Measurements from ENCODE around the gene LCE3B. TPM values are rescaled to one million over a fixed set of nuclear protein-coding genes. Genes with fewer than 3 reads are reported as not detected.
"Not testable (repeated sequence)": the region's sequence is repeated elsewhere in the genome, so short reads cannot be mapped to it uniquely, and the experiment has no call there.

Gene LCE3B, protein sequence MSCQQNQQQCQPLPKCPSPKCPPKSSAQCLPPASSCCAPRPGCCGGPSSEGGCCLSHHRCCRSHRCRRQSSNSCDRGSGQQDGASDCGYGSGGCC
- not detected in 2 replicates for total RNA-seq (2014; rRNA removed; shearing (Covaris generic); ENCODE audit: low replicate concordance)

DNA sequence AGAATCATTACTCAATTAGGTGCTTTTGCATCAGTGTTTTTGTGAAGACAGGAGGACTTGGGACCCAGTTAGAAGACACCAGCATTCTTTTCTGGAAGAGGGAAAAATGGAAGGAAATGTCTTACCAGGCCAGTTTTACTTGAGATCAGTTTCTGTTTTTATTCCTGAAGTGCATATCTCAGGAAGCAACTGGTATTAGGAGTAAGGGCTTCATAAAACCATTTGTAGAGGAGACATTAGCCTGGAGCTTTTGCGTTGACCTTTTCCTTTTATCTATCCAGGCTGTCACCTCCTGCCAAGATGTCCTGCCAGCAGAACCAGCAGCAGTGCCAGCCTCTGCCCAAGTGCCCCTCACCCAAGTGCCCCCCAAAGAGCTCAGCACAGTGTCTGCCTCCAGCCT is at the start of gene LCE3B:
TSS of gene LCE3B (plus strand) at position 301 of the 400 bp plus-strand sequence. CDS start at position 301, 0 bp downstream.
- DNase-seq (ENCODE audit: low read depth), result no peak
- in situ Hi-C loops (cut with HindIII; ENCODE audit: low pct_unique_long_range_greater_than_20kb, low sequenced_read_pairs), result no loop called here

DNA sequence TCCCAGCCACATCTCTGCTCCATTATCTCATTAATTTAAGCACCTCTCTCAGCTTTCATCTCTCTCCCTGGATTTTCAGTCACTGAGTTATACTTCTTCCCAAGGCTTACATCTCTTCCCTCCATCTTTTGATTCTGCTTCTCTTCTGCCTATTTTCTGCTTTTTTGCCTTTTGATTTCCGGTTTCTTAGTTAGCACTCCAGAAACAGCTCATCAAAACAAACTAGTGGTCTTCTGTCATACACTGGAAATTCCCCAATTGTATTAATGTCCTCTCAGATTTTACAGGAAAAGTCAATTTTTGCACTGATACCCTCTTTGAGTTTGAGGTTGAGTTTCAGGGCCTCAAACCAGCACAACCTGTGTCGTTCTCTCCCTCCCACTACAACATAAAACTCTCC is 48.5 kb upstream of the LCE3B start:
- in situ Hi-C loops (cut with HindIII; ENCODE audit: low pct_unique_long_range_greater_than_20kb, low sequenced_read_pairs), result no loop called here
- DNase-seq (ENCODE audit: low read depth), result no peak

DNA sequence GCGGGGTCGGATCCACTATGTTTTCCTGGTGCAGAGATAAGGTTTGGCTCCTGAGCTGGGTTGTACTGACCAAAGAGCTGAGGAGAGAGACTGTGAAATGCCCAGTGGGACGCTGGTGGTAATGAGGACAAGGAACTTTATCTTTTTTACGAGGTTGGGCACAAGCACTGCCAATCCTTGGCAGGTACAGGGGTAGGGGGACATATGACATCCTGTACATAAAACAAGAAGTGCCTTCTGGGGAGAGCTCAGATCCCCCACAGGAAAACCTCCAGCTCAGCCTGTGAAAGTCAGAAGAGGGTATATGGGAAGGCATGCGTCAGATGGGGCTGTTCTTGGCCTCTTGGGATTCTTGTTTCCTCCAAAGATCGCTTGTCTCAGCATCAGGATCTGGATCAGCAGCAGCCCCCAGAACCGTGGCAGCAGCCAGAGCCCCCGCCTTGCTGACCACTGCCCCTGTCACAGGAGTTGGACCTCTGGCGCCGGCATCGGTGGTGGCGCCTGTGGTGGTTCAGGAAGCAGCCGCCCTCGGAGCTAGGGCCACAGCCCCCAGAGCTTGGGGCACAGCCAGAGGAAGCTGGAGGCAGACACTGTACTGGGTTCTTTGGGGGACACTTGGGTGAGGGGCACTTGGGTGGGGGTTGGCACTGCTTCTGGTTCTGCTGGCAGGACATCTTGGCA is 47.9 kb upstream of the LCE3B start:
- in situ Hi-C loops (cut with HindIII; ENCODE audit: low pct_unique_long_range_greater_than_20kb, low sequenced_read_pairs), result no loop called here
- DNase-seq (ENCODE audit: low read depth), result no peak

DNA sequence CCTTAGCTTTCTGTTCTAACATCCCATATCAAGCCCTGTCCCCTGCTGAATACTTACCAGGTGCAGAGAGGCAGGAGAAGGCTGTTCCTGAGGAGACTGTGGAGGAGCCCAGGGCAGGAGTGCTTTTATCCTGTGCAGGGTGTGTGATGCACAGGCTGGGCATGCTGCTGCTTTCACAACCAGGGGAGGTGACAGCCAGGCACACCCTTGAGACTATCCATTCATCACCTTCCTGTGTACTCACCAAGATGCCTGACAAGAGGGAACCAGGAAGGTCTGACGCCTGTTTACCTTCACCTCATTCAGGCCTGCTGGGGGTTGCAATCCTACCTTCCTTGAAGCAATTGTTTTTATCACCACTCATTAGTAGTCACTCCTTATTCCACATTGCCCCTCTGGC is 46.9 kb upstream of the LCE3B start, which contains the start of gene LCE3E:
TSS of gene LCE3E (minus strand) at position 100 of the 400 bp plus-strand sequence. CDS start 572 bp downstream, outside the sequence.
- no peak for DNase-seq (ENCODE audit: low read depth)
- in situ Hi-C loops (cut with HindIII; ENCODE audit: low pct_unique_long_range_greater_than_20kb, low sequenced_read_pairs), result no loop called here

DNA sequence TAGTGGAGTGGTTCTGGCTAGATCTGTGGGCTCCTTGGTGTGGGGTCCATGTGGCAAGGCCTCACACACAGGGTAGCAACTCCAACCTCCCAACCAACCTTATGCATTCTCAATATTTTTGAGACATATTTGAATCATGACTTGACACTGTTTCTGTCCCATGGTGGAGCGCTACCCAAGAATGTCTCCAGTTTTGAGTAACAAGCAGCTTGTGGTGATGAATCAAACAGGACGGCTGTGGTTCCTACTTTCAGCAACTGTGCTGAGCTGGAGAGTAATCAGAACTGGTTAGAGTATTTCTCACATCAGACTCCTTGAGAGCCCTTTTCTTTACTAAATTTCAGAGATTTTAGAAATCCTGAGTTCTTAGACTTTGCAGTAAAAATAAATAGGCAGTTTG is 36.4 kb upstream of the LCE3B start:
- no peak for DNase-seq (ENCODE audit: low read depth)
- in situ Hi-C loops (cut with HindIII; ENCODE audit: low pct_unique_long_range_greater_than_20kb, low sequenced_read_pairs), result no loop called here

DNA sequence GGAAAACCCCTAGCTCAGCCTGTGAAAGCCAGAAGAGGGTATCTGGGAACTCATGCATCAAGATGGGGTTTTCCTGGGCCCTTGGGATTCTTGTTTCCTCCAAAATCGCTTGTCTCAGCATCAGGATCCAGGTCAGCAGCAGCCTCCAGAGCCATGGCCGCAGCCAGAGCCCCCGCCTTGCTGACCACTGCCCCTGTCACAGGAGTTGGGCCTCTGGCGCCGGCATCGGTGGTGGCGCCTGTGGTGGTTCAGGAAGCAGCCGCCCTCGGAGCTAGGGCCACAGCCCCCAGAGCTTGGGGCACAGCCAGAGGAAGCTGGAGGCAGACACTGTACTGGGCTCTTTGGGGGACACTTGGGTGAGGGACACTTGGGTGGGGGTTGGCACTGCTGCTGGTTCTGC is 34.1 kb upstream of the LCE3B start:
- in situ Hi-C loops (cut with HindIII; ENCODE audit: low pct_unique_long_range_greater_than_20kb, low sequenced_read_pairs); DNase-seq (ENCODE audit: low read depth): not testable (repeated sequence)

DNA sequence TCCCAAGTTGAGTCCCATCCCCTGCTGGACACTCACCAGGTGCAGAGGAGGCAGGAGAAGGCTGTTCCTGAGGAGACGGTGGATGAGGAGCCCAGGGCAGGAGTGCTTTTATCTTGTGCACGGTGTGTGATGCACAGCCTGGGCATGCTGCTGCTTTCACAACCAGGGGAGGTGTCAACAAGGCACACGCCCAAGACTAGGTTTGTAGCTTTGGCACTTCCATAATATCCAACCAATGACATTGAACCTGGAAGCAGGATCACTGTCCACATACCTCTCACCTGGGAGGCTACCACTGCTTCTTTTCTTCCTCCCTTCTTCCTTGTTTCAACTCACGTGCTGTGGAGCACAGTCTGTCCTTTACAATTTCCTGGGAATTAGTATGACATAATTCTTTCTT is 33.2 kb upstream of the LCE3B start, which contains the start of gene LCE3D:
TSS of gene LCE3D (minus strand) at position 84 of the 400 bp plus-strand sequence. CDS start 580 bp downstream, outside the sequence.
- in situ Hi-C loops (cut with HindIII; ENCODE audit: low pct_unique_long_range_greater_than_20kb, low sequenced_read_pairs), result no loop called here
- DNase-seq (ENCODE audit: low read depth), result no peak

DNA sequence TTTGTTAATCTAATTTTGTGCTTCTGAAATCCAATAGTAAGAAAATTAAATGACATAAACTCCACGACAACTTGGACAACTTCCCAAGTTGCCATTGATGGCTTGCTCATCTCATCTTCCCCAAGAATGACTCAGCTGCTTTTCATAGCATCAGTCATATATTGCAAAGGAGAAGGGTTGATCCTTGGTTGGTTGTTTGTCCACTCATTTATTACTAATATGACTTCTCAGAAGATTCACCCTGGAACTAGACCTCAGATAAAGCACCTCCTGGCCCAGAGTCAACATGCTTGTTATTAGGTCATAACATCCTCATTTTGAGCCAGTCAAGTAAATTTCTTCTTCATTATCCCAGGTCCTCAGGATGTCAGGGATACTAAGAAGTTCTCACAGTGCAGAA is 31.0 kb upstream of the LCE3B start:
- in situ Hi-C loops (cut with HindIII; ENCODE audit: low pct_unique_long_range_greater_than_20kb, low sequenced_read_pairs), result no loop called here
- DNase-seq (ENCODE audit: low read depth), result peak; percentile 22

DNA sequence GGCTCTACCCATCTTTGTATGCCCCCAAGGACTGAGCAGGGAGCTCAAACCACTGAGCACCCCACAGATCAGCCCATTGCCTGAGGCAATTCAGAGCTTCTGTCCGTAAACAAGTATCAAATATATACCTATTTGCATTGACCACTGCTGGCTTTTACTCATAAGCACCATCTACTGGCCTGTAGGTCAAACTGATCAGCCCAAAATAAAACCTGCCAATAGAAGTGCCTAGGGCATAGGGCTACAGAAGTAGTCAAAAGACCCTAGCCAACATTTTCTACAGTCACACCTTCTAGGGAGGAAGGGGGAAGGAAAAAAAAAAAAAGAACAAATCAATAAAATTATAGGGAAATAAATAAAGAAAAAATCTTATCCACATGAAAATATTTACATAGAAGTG is 28.0 kb upstream of the LCE3B start:
- DNase-seq (ENCODE audit: low read depth), result no peak
- in situ Hi-C loops (cut with HindIII; ENCODE audit: low pct_unique_long_range_greater_than_20kb, low sequenced_read_pairs), result no loop called here

DNA sequence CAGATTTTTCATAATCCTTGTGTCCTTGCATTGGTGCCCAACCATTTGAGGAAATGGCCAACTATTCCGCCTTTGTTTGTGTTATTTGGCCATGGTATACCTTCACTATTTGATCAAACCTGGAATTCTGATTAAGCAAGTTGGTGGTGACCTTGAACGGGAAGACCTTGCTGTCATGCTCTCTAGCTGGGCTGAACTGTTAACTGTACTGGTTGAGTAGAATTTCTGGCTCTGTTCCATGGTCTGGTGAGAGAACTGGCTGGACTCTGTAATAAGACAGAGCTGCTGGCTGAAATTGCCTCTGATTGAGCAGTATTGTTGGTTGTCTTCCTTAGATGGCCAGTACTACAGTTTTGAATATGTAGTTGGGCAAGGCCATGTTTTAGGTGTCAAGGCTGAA is 16.6 kb upstream of the LCE3B start:
- in situ Hi-C loops (cut with HindIII; ENCODE audit: low pct_unique_long_range_greater_than_20kb, low sequenced_read_pairs), result no loop called here
- DNase-seq (ENCODE audit: low read depth), result no peak

DNA sequence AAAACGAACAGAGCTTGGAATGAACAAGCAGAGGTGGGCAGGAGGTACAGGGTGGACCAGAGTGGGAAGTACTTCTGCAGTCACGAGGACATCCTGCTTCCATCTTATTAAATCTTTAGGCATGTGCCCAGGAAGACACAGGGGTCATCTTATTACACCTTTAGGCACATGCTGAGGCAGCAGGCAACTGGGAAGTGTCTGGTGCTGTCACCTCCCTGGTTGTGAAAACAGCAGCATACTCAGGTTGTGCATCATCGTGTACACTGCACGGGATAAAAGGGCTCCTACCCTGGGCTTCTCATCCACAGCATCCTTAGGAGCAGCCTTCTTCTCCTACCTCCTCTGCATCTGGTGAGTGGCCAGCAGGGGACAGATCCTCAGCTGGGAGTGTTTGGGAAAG is 13.7 kb upstream of the LCE3B start, which contains the start of gene LCE3C:
TSS of gene LCE3C (plus strand) at position 301 of the 400 bp plus-strand sequence. CDS start 498 bp downstream, outside the sequence.
- DNase-seq (ENCODE audit: low read depth), result no peak
- in situ Hi-C loops (cut with HindIII; ENCODE audit: low pct_unique_long_range_greater_than_20kb, low sequenced_read_pairs), result no loop called here

DNA sequence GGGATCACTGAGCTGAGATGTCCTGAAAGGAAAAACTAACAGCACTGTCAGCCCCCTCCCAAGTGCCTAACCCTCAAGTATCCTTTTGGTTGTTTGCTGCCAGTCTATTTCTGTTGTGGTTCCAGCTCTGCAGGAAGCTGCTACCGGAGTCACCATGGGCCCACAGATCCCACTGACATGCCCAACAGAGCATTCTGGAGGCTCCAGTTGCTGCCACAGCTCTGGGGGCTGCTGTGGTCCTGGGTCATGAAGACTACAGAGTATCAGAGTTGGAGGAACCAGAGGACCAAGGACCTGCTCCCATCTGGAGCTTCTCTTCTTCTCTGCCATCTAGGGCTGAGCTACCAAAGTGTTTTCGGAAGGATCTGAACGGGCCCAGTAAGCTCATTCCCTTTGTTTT is 8.4 kb downstream of the LCE3B start:
- in situ Hi-C loops (cut with HindIII; ENCODE audit: low pct_unique_long_range_greater_than_20kb, low sequenced_read_pairs), result no loop called here
- DNase-seq (ENCODE audit: low read depth), result no peak

DNA sequence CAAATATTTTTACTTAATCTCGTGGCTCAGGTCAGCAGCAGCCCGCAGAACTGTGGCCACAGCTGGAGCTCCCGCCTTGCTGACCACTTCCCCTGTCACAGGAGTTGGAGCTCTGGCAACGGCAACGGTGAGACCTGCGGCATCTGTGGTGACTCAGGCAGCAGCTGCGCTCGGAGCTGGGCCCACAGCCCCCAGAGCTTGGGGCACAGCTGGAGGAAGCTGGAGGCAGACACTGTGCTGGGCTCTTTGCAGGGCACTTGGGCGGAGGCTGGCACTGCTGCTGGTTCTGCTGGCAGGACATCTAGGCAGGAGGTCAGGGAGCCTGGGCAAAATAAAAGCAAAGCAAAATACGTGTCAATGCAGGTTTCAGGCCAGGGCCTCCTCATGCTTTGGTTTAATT is 9.2 kb downstream of the LCE3B start, which contains the start of gene LCE3A:
TSS of gene LCE3A (minus strand) at position 301 of the 400 bp plus-strand sequence. CDS start at position 301, 0 bp downstream.
- DNase-seq (ENCODE audit: low read depth), result no peak
- in situ Hi-C loops (cut with HindIII; ENCODE audit: low pct_unique_long_range_greater_than_20kb, low sequenced_read_pairs), result no loop called here

DNA sequence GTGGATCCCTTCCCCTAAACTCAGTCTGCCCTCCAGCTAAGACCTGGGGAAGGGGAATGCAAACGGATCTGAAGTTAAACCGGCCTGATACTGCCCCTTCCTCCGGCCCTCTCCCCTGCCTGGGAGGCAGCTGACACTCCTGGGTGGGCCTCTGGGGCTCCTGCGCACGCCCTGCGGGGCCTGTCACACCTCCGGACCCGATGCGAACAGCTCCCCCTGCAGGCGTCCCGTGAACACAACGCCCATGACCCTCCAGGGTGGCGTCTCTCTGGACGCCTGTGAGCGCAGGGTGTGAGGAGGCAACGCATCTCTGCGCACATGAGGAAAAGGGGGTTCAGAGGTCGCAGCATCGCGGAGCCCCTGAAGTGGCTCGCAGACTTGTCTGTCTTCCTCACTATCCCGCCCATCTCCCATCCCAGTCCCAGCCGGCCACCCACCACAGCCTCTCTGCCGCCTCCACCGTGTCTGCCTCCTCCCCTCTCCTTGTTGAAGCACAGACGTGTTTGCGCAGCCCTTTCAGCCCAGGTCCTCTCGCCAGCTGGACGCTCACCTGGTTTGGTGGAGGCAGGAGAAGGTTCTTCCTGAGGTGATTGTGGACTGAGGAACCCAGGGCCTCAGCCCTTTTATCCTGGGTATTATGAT is 9.7 kb downstream of the LCE3B start:
- no peak for DNase-seq (ENCODE audit: low read depth)
- in situ Hi-C loops (cut with HindIII; ENCODE audit: low pct_unique_long_range_greater_than_20kb, low sequenced_read_pairs), result no loop called here

DNA sequence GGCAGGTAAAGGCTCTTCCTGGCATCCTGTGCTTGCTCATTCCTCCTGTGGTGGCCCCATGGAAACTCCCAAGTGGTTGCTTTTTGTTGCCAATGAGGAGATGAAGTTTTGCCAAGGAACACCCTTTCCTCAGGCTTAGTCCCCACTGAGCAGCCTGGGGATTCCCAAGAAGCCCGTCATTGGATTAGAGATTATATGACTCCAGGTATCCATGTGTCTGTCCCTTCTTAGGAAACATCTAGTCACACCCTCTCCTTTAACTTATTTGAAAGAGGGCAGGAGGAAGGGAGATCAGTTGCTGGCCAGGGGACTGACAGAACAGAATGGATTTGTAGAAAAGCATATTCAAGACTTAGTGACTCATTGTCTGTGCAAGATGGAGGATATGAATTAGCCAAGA is 13.1 kb downstream of the LCE3B start:
- in situ Hi-C loops (cut with HindIII; ENCODE audit: low pct_unique_long_range_greater_than_20kb, low sequenced_read_pairs), result no loop called here
- no peak for DNase-seq (ENCODE audit: low read depth)

DNA sequence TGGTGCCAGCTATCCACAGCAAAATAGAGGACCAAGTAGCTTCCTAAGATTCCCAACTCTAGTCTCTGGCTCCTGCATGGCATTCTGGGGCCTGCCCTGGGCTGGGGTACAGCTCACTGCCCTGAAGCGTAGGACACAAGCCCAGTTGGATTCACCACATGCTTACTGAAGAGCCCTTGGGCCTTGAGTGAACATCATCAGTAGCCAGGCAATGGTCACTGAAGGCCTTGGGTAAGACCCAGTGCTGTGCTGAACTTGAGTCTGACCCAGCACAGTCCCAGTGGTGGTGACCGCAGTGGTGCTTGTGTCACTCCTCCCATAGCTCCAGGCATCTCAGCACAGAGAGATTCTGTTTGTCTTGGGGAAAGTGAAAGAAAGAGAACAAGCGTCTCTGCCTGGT is 17.0 kb downstream of the LCE3B start:
- no peak for DNase-seq (ENCODE audit: low read depth)
- in situ Hi-C loops (cut with HindIII; ENCODE audit: low pct_unique_long_range_greater_than_20kb, low sequenced_read_pairs), result no loop called here

DNA sequence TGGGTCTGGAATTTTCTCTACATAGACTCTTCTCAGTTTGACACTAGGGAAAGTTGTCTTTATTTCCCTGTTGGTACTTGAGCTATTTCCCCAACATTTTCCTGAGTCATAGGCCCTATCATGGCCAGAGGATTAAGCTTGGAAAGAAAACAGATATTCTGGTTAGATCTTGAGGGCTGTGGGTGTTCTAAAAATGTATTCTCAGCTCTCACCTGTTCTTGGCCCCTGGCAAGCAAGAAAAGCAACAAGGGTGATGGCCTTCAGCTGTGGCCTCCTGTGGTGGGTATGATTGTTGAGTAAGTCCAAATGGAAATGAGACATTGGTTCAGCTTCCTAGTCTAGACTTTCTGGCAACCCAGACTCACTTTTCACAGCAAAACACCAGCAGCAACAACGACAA is 26.7 kb downstream of the LCE3B start:
- in situ Hi-C loops (cut with HindIII; ENCODE audit: low pct_unique_long_range_greater_than_20kb, low sequenced_read_pairs), result no loop called here
- no peak for DNase-seq (ENCODE audit: low read depth)

DNA sequence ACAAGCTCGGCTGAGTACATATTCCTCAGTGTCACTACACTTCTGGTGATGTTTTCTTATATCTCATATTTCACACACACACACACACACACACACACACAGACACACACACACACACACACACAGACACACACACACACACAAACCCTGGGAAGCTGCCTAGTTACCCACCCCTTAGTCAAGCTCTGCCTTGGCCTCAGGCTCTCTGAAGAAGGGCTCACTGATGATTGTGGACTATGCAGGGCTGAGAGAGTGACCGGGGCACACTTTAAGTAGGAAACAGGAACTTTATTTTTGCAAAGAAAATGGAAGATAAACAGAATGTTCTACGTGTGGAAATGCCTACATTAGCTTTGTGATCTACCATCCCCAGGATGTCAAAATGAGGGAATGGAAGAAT is 30.3 kb downstream of the LCE3B start:
- no peak for DNase-seq (ENCODE audit: low read depth)
- in situ Hi-C loops (cut with HindIII; ENCODE audit: low pct_unique_long_range_greater_than_20kb, low sequenced_read_pairs), result no loop called here

DNA sequence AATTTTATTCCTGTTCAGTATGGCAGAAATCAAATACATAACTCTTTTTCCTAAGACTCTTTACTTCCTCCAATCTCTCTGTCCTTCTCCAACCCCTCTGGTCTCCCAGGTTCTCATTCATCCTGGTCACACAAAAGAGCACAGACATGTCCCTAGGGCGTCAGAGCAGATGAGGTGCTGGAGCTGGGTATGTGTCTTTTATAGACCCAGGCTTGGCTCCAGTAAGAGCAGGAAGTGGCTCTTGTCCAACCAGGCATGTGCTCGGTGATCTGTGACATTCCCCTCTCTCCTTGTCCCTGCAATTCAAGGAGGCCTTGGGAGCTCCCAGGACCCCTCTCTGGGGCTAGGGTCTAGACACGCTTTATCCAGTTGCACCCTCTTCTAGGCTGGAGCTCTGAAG is 31.5 kb downstream of the LCE3B start:
- in situ Hi-C loops (cut with HindIII; ENCODE audit: low pct_unique_long_range_greater_than_20kb, low sequenced_read_pairs), result no loop called here
- no peak for DNase-seq (ENCODE audit: low read depth)
